Stimulated activated CD4-positive, alpha-beta T cell treated with anti-CD3 and anti-CD28 coated beads, Interleukin-12 subunit alpha, Interleukin-12 subunit beta, amount 100 ng/mL, for 4 hours (primary cell): ENCODE results near the gene ADAMTS2.

Source experiments
- DNase-seq: peaks from one replicate; pipeline ENCODE4 v3.0.0-alpha.2; 2020

The ADAMTS2 gene

DNA sequence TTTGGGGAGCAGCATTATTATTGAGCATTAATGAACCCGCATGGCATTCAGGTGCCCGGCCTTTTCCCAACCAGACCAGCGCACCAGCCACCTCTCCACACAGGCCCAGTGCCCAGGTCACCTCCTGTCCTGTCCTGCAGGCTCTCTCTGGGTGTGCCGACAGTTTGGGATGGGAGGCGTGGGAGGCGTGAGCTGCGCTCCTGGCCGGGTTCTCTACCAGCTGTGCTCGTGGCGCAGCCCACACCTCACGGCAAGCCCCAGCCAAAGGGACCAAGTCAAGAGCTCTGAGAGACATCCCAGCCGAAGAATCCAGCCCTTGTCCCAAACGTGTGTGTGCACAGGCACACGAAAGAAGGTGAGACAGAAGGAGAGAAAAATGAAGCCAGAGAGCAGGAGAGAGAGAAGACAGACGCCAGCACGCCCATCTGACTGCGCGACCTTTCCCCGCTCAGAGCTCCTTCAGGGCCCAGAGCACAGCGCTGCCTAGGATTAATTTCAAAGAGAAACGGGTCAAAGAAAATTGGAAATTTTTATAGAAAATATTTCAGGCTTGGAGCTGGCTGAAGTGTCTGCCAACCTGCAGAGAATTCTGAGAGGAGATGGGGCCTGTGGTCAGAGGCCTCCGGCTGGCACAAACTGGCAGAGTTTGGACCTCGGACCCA is 81.7 kb downstream of the ADAMTS2 start:
- no peak for DNase-seq

DNA sequence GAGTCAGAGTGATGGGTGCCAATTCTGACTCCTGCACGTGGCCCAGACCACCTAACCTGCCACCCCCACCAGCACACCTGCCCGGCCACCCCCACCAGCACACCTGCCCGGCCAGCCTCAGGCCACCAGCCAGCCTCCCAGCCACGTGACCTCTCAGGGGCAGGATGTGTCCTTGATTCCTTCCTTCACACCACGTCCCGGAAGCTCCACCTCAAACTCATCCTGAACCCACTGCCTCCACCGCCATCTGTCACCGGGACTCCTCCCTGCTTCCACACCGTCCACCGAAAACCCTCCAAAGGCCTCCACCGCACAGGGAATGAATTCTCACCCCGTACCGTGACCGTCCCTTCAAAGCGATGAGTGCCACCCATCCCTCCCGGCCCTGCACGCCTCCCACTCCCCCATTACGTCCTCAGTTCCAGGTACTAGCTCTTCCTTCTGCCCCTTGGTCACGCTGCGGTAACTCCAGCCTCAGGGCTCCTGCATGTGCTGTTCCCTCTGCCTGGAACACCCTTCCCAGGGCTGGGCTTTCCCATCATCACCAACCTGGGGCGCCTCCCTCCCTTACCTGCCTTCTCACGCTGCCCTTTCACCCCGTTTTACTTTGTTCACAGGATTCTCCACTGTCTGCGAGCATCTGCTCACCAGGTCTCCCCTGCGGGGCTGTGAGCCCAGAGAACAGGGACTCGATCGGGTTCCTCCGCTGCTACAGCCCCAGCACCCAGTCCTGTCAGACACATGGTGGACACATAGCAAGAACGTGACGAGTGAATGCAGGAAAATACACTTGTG is 82.9 kb downstream of the ADAMTS2 start:
- DNase-seq, result no peak

DNA sequence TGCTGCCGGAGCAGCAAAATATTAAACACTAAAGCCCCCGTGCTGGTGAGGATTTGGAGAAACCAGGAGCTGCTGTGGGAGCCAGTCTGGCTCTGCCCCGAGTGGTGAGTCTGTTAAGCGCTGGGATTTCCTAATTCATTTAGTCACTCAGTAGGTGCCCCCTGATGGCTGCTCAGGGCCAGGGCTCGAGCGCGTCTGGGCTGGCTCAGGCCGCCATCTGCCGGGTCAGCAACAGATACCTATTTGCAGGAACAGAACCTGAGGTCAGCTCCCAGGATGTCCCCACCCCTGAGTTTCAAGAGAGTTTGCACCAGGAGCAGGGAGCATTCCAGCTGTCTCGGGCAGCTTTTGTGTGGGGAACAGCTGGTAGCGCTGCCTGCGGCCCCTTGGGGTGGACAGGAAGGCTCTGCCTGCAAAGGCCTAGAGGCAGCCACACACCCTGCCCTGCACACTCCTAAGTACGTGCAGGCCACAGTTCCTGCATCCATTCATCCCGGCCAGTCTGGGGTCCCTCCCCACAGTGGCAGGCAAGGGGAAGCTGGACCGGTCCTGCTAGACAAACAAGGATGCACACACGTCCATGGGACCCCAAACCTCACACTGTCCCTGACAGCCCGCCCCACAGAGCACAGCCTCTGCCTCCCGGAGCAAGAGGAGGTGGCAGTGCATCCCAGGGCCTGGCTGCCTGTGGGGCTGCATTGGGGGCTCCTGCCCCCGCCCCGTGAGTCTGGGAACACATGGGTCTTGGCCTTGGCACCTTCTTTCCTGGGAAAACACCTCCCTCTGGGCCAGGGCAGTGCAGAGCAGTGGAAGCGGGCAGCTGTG is 83.7 kb downstream of the ADAMTS2 start:
- no peak for DNase-seq

GRCh38 chr5:179260324-179261070 is 84.8 kb downstream of the ADAMTS2 start:
- no peak for DNase-seq

DNA sequence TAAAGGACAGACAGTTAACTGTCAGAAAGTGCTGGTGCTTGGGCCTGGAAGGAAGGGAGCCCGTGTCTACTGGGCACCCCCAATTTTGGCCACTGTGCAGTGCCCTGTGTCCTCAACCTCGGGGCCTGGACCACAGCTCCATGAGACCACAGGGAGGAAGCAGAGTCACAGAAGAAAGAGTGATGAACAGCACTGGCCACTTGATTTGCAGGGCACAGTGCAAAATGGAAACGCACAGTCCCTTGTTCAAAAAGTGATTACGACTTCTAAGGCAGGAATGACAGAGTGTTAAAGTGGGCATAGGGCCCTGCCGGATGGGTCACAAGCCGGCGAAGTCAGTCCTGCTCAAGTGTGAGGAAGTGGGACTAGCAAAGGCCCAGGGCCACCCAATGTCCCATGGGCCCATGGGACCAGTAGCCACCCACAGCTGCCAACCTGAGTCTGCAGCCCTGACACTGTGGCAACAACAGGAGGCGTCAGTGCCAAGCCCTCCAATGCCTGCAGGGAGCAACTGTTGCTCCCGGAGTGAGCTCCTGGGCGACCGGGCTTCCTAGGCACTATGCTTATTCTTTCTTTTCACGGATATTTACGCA is 85.4 kb downstream of the ADAMTS2 start:
- DNase-seq, result no peak

GRCh38 chr5:179258922-179259730 is 86.1 kb downstream of the ADAMTS2 start:
- no peak for DNase-seq

GRCh38 chr5:179258001-179258921 is 87.0 kb downstream of the ADAMTS2 start:
- DNase-seq, result no peak

- DNase-seq, result no peak
These were observed 88.0 kb downstream of the ADAMTS2 start for GRCh38 chr5:179257176-179257682.

DNA sequence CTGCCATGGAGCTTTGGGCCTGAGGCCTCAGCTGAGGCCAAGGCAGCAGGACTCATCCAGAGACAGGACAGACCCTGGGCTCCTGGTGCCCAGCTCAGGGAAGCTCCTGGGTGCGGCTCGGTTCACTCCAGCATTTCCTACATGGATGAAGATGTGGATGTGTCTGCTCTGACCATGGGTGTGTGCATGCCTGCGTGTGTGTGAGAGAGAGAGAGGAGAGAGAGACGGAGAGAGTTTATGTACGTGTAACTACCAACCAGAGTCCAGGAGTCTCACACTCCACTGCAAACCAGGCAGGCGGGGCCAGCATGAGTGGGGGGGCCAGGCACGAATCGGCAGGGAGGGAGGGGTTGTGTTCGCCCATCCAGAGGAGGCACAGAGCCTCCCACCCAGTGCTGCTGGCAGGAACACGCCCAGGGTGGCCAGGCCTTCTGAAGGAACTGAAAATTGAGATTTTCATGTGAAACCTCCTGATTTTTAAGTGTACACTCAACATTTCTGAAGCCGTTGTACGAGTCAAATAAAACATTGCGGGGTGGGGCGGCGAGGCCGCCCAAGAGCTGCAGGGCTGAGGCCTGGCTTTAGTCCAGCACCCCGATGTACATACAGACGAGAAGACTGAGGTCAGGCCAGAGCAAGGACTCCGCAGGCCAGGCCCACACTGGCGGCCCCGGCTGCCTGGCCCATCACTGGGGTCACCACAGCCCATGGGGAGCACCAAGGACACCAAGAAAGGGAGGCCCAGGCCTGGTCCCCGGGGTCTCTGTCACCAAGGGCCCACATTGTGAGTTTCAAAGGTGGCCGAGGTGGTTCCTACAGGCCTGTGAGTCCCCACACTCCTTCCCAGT is 88.7 kb downstream of the ADAMTS2 start:
- no peak for DNase-seq

DNA sequence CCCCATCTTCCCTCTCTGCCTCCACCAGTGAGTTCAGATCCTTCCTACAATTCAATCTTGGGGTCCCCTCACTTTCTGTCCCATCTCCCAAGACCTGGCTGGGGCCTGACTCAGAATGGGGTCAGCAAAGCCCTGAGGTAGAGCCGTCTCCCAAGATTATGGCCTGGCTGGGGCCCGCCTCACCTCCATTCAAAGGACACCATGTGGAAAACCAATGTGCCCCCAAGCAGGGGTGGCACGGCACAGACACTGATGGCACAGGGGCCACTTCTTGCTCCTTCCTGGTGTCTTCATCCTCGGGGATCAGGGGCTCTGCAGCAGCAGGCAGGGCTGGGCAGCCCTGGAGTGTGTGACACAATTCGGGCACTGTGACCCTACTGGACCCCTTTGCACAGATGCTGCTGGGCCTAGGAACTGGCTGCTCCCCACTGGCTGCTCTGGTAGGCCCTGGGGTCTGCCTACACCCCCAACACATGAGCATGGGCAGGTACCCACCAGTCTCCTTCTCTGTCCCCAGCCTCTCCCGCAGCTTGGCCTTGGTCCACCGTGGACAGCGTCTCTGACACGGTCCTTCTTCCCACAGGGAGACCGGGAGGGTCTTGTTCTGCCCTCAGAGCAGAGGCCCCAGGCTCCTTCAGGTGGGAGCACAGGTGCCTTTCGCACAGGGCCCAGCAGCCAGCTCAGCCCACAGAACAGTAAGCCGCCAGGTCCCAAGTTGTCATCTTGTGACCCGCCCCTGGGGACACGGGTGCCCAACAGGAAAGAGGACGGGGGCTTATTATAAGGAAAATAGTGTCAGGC is 89.5 kb downstream of the ADAMTS2 start:
- no peak for DNase-seq

- DNase-seq, result no peak
These were observed 90.5 kb downstream of the ADAMTS2 start for GRCh38 chr5:179254638-179255271.

GRCh38 chr5:179253730-179254129 is 91.5 kb downstream of the ADAMTS2 start:
- DNase-seq, result no peak

GRCh38 chr5:179251276-179251969 is 93.8 kb downstream of the ADAMTS2 start:
- DNase-seq, result no peak

DNA sequence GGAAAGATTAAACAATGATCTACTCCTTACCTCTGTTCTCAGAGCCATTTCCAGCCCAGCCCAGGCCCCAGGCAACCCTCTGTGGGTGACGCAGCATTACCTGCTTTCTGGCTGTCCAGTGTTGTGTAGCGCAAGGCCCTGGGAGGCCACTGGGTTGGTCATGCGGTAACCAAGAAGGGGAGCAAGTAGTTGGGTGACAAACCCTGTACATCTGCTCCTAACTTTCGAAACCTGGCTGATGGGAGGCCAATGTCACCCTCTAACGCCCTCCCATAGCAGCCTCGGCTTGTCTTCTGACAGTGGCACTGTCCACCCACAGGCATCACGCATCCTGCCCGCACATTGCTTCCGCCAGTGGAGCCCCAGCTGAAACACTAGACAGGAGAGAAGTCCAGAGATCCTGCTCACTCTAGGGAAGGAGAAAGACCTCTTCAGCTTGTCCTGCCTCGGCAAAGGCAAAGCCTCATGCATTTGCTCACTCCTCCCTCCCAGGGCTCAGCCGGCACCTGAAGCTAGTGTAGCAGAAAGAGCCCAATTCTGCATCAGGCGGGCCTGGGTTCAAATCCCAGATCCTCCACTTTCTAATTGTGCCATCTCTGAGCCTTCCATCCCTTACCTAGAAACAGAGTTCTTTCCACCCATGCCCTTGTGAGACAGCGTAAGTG is 94.6 kb downstream of the ADAMTS2 start:
- DNase-seq, result no peak

DNA sequence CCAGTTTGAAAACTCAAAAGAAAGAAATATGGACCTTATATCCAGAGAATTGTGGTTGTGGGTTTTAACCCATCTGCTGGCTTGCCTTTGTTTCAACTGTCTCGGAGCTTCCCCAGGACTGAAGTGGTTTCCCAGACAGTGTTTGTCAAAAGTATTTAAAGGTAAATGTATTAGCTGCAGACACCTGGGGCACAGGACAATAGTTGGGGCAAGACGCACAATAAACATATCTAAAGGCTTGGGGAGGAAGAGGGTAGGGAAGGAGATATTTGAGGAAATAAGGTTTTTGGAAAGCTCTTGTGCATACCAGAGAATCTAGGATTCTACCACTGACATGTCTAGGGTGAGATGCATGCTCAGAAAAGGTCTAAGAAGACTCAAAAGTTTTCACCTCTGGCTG is 99.0 kb downstream of the ADAMTS2 start:
- no peak for DNase-seq

DNA sequence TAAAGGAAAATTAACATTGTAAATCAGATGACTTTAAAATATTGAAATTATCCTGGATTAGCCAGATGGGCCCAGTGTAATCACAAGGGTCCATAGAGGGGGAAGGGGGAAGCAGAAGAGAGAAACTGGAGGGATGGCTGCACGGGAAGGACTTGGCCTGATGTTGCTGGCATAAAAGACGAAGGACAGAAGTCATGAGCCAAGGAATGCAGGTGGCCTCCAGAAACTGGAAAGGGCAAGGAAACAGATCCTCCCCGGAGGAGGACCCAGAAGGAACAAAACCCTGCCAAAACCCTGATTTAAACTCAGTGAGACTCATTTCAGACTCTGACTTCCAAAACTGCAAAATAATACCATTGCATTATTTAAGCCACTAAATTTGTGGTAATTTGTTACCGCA is 100.2 kb downstream of the ADAMTS2 start:
- DNase-seq, result no peak

DNA sequence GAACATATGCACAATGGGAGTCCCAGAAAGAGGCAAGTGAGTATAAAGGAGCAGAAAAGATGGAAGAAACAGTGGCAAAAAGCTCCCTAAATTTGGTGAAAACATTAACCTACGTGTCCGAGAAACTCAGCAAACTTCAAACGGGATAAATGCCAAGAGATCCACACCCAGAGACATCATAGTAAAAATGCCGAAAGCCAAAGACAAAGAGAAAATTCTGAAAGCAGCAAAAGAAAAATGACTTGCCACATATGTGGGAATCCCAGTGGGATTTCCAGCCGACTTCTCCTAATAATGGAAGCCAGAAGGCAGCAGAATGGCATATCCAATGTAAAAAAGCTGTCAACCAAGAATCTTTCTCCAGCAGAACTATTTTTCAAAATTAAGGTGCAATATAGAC is 101.2 kb downstream of the ADAMTS2 start:
- DNase-seq, result no peak
